ENCODE results near the gene LIN7A. TPM values are rescaled to one million over a fixed set of nuclear protein-coding genes. Genes with fewer than 3 reads are reported as not detected.

The LIN7A gene
- total RNA-seq, 1 experiment from 2014 or later: 1.9 TPM

GRCh38 chr12:80752464-80752863 lies 185.3 kb downstream of the LIN7A start:
- DNase-seq (ENCODE audit: low read depth): no peak

GRCh38 chr12:80749456-80749855 lies 188.3 kb downstream of the LIN7A start:
- no peak for DNase-seq (ENCODE audit: low read depth)

- DNase-seq (ENCODE audit: low read depth): no peak
Measured at GRCh38 chr12:80747800-80748199, 189.9 kb downstream of the LIN7A start.

GRCh38 chr12:80745851-80746505 lies 191.8 kb downstream of the LIN7A start:
- DNase-seq (ENCODE audit: low read depth): no peak

Other genes starting within 250 kb of the LIN7A start
- not detected in 2 replicates for gene MYF6, start 230.3 kb downstream of the LIN7A start, total RNA-seq (2014; rRNA removed; shearing (Covaris generic))
- gene MYF5, start 221.0 kb downstream of the LIN7A start, total RNA-seq (2014; rRNA removed; shearing (Covaris generic)): not detected in 2 replicates
- gene ACSS3, start 140.1 kb upstream of the LIN7A start, total RNA-seq (2014; rRNA removed; shearing (Covaris generic)): 1.4 and 2.6 TPM in 2 replicates